ENCODE results near the gene DEFB129.

DNA sequence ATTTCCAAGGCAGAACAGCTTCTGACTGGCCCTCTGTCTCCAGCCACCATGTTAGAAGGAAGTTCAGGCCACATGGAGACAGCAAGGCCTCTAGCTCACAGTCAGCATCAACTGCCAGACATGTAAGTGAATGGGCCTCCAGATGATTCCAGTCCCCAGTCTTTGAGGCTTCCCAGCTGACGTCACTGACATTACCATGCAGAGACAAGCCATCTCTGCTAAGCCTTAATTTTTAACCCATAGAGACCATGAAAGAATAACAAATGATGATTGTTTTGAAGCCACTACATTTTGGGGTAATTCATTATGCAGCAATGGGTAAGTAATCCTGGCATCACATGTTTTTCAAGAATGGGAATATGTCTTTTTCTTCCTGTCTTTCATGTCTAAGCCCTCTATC is 11.3 kb upstream of the DEFB129 start:
- TF ChIP-seq CTCF (IDR thresholded peaks at IDR 0.05; ENCODE audit: low read depth, low read length, missing input control), result no peak
- TF ChIP-seq SP1 (IDR thresholded peaks at IDR 0.05), result no peak
- no peak for TF ChIP-seq REST (IDR thresholded peaks at IDR 0.05)
- no peak for TF ChIP-seq FOXA1 (IDR thresholded peaks at IDR 0.05)
- TF ChIP-seq TAF1 (conservative IDR thresholded peaks at IDR 0.05), result no peak
- TF ChIP-seq GABPA (IDR thresholded peaks at IDR 0.05 in 1 of 2, conservative IDR thresholded peaks at IDR 0.05 in 1 of 2), result no peak

Measured in liver (tissue), 3 donors.